Esophagus (tissue), 2 donors: ENCODE measurements around the gene ARMH3. TPM values are rescaled to one million over a fixed set of nuclear protein-coding genes. Genes with fewer than 3 reads are reported as not detected.

Experiments used
- H3K27ac ChIP-seq, 2 donors: one replicate each; pipeline ENCODE4 v1.5.1; 2013; ENCODE audit warnings: low read depth in 2 of 2, mild to moderate bottlenecking in 2 of 2, inconsistent platforms in 1 of 2, low read length in 1 of 2, moderate library complexity in 1 of 2
- H3K27me3 ChIP-seq, 2 donors: one replicate each; pipeline ENCODE4 v1.6.1; 2013; ENCODE audit warnings: low read length in 2 of 2, control low read depth in 1 of 2, mild to moderate bottlenecking in 1 of 2; ENCODE audit not compliant: insufficient read depth in 2 of 2, control insufficient read depth in 1 of 2
- H3K36me3 ChIP-seq, 2 donors: one replicate each; pipeline ENCODE4 v1.6.1; 2013; ENCODE audit warnings: low read length in 1 of 2; ENCODE audit not compliant: control insufficient read depth in 2 of 2, insufficient read depth in 2 of 2
- H3K4me1 ChIP-seq, 2 donors: one replicate each; pipeline ENCODE4 v1.6.1; 2013; ENCODE audit warnings: low read length in 1 of 2; ENCODE audit not compliant: control insufficient read depth in 2 of 2, insufficient read depth in 2 of 2
- H3K4me3 ChIP-seq, 2 donors: one replicate each; pipeline ENCODE4 v1.5.1; 2013; ENCODE audit warnings: low read length in 2 of 2, mild to moderate bottlenecking in 2 of 2, low read depth in 1 of 2, moderate library complexity in 1 of 2
- H3K9me3 ChIP-seq, 2 donors: one replicate each; pipeline ENCODE4 v1.6.1; 2013; ENCODE audit warnings: mild to moderate bottlenecking in 2 of 2, low read depth in 1 of 2, low read length in 1 of 2, moderate library complexity in 1 of 2; ENCODE audit not compliant: control insufficient read depth in 2 of 2, insufficient read depth in 1 of 2
- WGBS, 2 donors: extraction: QIAGEN DNeasy Blood & Tissue Kit; methylation state at CpG; one replicate each; pipeline ENCODE4 v1.1.7; 2013; 5-methylcytosine and 5-hydroxymethylcytosine counted together
- polyA plus RNA-seq, 2 donors: library from polyadenylated mRNA; stranded (reverse); fragments of 200-250 nt; gene quantifications; one replicate each; pipeline ENCODE4 v1.2.3, GENCODE V29; 2013
- donor health status: healthy with polysubstance abuse.
- donor health status: Bipolar disorder and iron deficiency.

Gene ARMH3
- polyA plus RNA-seq, 2 donors = 13.1 to 16.3 TPM

DNA sequence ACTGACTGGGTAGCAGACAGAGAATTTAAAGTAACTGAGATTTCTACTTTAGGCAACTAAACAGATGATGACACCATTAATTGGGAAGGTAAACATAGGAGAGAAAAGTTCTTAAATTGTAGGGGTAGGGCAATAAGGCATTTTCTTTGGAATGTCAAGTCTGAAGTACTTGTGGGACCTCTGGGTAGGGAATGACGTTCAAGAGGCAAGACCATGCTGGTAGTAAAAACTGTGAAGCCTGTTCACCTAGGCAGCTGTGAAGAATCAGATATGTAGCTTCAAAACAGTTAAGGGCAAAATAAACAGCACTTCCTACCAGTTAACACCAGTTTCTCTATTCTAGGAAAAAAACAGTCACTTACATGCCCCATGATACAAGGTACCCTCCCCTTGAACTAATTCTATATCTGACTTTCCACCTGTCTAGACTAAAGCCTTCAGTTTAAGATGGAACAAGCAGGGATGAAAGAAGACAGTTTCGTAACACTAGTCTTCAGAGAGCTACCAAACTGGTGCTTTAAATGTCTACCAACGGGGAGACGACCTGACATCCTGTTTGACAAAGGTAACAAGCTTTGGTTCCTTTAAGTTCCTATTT lies 149.3 kb downstream of the ARMH3 start:
- Histone ChIP-seq H3K9me3 (no peaks in the 10 kb centered on the region), H3K4me1 (no peaks in the 10 kb centered on the region), H3K27me3 (no peaks in the 10 kb centered on the region), H3K4me3 (no peak overlapping the region), H3K36me3 (peaks cover 0 to 2% of the 10 kb centered on the region in 2 donors), H3K27ac (no peak overlapping the region)
- 90 to 92% methylated on average over 4 of the region's 4 CpGs for WGBS, 2 donors

DNA sequence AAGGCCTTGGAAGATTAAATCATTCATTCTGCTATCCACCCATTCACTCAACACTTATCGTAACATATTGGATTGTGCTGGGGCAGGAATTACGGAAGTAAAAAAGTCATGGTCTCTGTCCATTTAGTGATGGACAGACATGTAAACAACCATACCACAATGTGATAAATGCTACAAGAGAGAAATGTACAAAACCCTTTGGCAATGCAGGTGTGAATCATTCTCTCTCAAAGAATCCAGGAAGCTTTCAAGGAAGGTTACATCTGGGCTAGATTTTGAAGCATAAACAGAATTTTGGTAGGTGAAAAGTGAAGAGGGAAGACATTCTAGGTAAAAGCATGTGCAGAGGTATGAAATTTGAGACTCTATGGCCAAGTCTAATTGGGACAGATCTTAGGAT lies 150.7 kb downstream of the ARMH3 start:
- no peaks in the 10 kb centered on the region for H3K4me1 ChIP-seq
- no peaks in the 10 kb centered on the region for H3K9me3 ChIP-seq
- WGBS, 2 donors = 97% methylated on average over 2 of the region's 2 CpGs
- peaks cover 0 to 2% of the 10 kb centered on the region in 2 donors for H3K36me3 ChIP-seq
- H3K27ac ChIP-seq = no peak overlapping the region
- H3K4me3 ChIP-seq = no peak overlapping the region
- no peaks in the 10 kb centered on the region for H3K27me3 ChIP-seq

DNA sequence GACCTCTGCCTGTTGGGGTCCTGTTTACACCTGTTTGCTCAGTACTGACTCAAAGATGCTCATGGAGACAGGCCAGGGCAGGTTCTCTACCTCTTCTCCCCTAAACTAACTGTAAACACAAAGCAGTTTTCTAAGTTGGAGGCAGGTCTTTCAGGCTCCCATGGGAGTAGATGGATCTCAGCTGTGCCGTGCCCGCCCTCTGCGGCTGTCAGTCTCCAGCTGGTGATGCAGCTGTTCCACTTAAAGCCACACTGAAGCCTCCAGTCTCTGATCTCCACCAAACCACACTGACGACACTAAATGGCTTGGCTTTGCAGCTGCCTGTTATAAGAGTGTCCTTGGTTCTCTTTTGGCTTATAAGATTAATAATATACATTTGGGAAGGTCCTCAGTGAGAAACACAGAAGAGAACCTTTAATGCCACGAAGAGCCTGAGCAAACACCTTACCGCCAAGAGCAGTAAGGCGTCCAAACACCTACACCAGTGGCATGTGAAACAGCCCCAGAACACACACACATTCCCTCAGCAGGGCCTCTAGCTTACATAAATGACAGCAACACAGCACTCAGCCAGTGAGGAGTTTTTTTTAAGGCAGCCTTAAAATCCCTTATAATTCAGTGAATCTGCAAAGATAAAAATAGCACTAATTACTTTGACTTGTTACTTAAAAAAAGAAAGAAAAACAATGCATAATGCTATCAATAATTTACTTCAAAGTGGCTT lies 152.0 kb downstream of the ARMH3 start:
- WGBS, 2 donors = 73 to 78% methylated on average over 7 of the region's 7 CpGs
- Histone ChIP-seq H3K27ac (no peak overlapping the region), H3K36me3 (peaks cover 0 to 2% of the 10 kb centered on the region in 2 donors), H3K4me3 (no peak overlapping the region), H3K27me3 (no peaks in the 10 kb centered on the region), H3K9me3 (no peaks in the 10 kb centered on the region), H3K4me1 (no peaks in the 10 kb centered on the region)

DNA sequence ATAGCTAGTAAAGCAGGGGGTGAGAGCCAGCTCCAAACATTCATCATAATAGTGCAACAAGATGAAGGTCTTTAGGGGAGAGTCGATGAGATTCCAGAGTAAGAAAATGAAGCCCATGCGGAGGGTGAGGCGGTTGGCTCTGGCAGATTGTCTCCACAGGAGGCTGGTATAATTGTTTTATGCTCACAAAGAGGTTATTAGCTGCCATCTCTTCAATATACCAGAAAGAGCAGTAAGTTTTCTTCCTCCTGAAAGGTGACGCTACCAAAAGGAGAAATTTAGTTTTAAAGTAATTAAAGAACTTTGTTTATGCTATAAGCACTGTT lies 153.2 kb downstream of the ARMH3 start:
- Histone ChIP-seq H3K27ac (no peak overlapping the region), H3K36me3 (peaks cover 0 to 2% of the 10 kb centered on the region in 2 donors), H3K4me3 (no peak overlapping the region), H3K9me3 (no peaks in the 10 kb centered on the region), H3K27me3 (no peaks in the 10 kb centered on the region), H3K4me1 (no peaks in the 10 kb centered on the region)
- 93 to 94% methylated on average over 4 of the region's 4 CpGs for WGBS, 2 donors

DNA sequence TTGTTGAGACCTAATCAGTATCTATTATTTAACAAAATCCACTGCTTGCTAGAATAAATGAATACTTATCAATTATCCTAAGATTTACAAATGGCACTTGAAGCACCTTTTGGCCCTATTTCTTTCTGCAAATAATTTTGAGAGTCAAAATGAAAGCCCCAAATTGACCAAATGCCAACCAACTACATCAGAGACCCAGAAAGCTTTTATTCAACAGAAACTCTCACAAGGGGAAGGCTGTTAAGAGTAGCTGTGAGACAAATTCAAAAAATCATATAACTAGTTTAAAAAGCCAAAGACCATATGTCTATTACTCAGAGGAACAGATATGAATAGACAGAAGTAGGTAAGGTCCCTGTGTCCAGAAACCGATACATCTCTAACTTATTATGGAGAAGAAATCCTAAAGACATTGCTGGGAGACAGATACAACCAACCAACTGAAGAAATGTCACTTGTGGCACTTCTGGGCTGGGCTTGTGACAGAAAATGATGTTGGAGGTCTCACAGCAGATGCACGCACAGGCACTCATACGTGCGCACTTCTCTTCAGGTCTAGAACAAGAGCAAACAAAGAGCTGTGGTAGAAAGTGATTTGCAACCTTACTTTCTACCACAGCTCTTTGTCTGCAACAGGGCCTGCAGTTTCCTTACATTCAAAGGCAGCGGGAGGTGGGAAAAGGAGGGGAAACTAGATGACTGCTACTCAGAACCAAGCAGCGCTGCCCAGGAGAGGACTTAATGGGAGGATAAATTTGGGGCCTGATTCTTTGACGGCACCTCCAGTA lies 153.7 kb downstream of the ARMH3 start:
- H3K27me3 ChIP-seq = no peaks in the 10 kb centered on the region
- H3K27ac ChIP-seq = no peak overlapping the region
- H3K36me3 ChIP-seq = peaks cover 0 to 2% of the 10 kb centered on the region in 2 donors
- H3K4me1 ChIP-seq = no peaks in the 10 kb centered on the region
- no peak overlapping the region for H3K4me3 ChIP-seq
- 91 to 94% methylated on average over 7 of the region's 7 CpGs for WGBS, 2 donors
- no peaks in the 10 kb centered on the region for H3K9me3 ChIP-seq

DNA sequence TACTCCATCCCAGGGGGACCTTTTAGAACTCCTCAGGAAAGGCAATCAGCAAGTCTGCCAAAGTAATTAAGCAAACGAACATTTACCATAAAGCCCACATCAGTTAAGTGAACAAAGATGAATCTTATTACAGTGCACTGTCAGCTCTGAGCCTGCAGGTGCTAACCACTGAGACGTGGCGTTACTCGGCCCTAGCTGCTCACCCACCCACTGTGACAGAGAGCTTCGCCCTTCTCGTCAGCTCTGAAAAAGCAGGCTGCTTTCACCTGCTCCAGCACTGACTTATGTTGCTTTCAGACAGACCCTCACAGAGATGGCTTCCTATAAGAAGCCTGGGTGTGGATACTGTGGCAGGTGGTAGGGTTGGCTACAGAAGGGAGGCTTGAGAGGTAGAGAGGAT lies 154.6 kb downstream of the ARMH3 start:
- Histone ChIP-seq H3K27ac (no peak overlapping the region), H3K27me3 (no peaks in the 10 kb centered on the region), H3K36me3 (peaks cover 0 to 2% of the 10 kb centered on the region in 2 donors), H3K4me1 (no peaks in the 10 kb centered on the region), H3K9me3 (no peaks in the 10 kb centered on the region), H3K4me3 (no peak overlapping the region)
- WGBS, 2 donors = 85 to 91% methylated on average over 6 of the region's 6 CpGs

DNA sequence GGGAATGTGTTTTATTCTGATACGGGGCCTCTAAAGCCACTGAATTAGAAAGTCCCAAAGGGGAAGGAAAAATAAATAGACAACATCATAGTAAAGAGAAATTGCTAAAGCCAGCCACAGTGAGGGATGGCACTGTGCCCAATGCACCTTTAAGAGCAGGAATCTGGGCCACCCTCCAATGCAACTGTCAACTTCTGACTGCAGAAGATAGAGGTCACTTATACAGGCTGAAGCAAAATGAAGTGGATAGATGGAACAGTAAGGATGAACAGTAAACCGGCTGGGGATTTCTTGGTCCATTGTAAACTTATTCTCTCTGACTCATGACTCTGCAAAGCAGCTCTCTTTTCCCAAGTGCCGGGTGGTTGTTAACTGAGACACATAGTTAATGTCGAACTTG lies 158.3 kb downstream of the ARMH3 start:
- Histone ChIP-seq H3K4me3 (no peak overlapping the region), H3K27me3 (no peaks in the 10 kb centered on the region), H3K27ac (no peak overlapping the region), H3K36me3 (no peaks in the 10 kb centered on the region), H3K4me1 (peaks cover 0 to 2% of the 10 kb centered on the region in 2 donors), H3K9me3 (no peaks in the 10 kb centered on the region)
- WGBS, 2 donors = 44% methylated on average over 4 of the region's 4 CpGs

DNA sequence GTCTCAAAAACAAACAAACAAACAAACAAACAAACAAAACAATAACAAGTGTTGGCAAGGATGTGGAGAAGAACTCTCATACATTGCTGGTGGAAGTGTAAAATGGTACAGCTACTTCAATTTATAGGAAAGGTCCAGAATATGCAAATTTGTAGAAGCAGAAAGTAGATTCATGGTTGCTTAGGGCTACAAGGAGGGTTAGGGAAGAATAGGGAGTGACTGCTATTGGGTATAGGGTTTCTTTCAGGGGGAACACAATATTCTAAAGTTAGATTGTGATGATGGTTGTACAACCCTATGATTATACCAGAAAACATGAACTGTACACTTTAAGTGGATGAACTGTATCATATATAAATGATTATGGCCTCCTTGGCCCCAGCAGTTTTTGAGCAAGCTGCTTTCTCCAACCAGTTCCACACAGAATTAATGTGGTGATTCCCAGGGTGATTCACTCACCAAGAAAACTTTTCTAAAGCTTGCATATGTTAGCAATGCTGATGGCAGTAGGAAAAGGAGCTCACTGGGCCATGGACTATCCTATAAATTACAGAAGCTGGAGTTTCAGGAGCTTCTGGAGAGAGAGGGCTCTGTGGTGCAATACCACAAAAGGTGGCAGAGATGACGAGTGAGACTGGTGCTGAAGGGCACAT lies 159.6 kb downstream of the ARMH3 start:
- WGBS, 2 donors = 92 to 97% methylated on average over 1 of the region's 1 CpG
- Histone ChIP-seq H3K36me3 (no peaks in the 10 kb centered on the region), H3K27me3 (no peaks in the 10 kb centered on the region), H3K4me3 (no peak overlapping the region), H3K4me1 (peaks cover 0 to 2% of the 10 kb centered on the region in 2 donors), H3K9me3 (no peaks in the 10 kb centered on the region), H3K27ac (no peak overlapping the region)

DNA sequence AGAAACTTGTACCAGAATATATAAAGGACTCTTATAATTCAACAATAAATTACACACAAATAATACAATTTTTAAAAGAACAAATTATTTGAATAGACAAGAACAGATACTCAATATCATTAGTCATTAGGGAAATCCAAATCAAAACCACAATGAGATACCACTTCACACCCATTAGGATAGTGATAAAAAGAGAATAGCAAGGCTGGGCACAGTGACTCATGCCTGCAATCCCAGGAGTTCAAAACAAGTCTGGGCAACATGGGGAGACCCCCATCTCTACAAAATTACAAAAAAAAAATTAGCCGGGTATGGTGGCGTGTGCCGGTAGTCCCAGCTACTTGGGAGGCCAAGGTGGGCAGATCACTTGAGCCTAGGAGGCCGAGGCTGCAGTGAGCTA lies 160.2 kb downstream of the ARMH3 start:
- Histone ChIP-seq H3K4me1 (peaks cover 0 to 2% of the 10 kb centered on the region in 2 donors), H3K36me3 (no peaks in the 10 kb centered on the region), H3K27me3 (no peaks in the 10 kb centered on the region), H3K4me3 (no peak overlapping the region), H3K27ac (no peak overlapping the region), H3K9me3 (no peaks in the 10 kb centered on the region)
- 91 to 96% methylated on average over 4 of the region's 4 CpGs for WGBS, 2 donors
